Measurements from ENCODE around the gene MYORG.

GRCh38 chr9:34349324-34349723, 27.4 kb downstream of the MYORG start:
- TF ChIP-seq CTCF (conservative IDR thresholded peaks at IDR 0.05) = no peak
- TF ChIP-seq EZH2 (IDR thresholded peaks at IDR 0.05; ENCODE audit: low read depth) = no peak

Measured in PC-9 (cell line).